Common myeloid progenitor, CD34-positive (primary cell): Measurements from ENCODE around the gene FAM151A. TPM values are rescaled to one million over a fixed set of nuclear protein-coding genes. Genes with fewer than 3 reads are reported as not detected.

Experiments
- CTCF ChIA-PET: fragments of 350-600 bp; sonication (Branson Sonifier 250); formaldehyde crosslinking; loops from one replicate; lab custom pipeline; 2021; ENCODE audit warnings: antibody characterized with exemption; lab: Charles Lee
- POLR2A ChIA-PET: fragments of 350-600 bp; sonication (Branson Sonifier 250); formaldehyde crosslinking; loops from one replicate; lab custom pipeline; 2021; ENCODE audit warnings: antibody characterized with exemption; lab: Charles Lee
- DNase-seq, 3 donors: peaks; one replicate each; pipeline versions ENCODE4 v3.0.0 to v3.0.0-alpha.2; 2013
- H3K27ac ChIP-seq, 2 experiments: 1 replicate in 1 of 2; 2 replicates in 1 of 2; pipeline ENCODE4 v1.7.0; 2013; ENCODE audit warnings: inconsistent platforms in 2 of 2, low read length in 2 of 2, mild to moderate bottlenecking in 2 of 2, low read depth in 1 of 2, moderate library complexity in 1 of 2; ENCODE audit not compliant: severe bottlenecking in 2 of 2, insufficient read depth in 1 of 2, poor library complexity in 1 of 2
- H3K27me3 ChIP-seq, 5 experiments: replicated peaks in 2 of 5; 1 replicate in 3 of 5; 2 replicates in 2 of 5; pipeline versions ENCODE4 v1.6.1 to v1.7.0; 2013; ENCODE audit warnings: low read length in 4 of 5, mild to moderate bottlenecking in 2 of 5, moderate library complexity in 2 of 5, inconsistent platforms in 1 of 5; ENCODE audit not compliant: insufficient read depth in 5 of 5, control insufficient read depth in 4 of 5
- H3K36me3 ChIP-seq, 4 experiments: 1 replicate in 2 of 4; 2 replicates in 2 of 4; pipeline versions ENCODE4 v1.6.1 to v1.7.0; 2013; ENCODE audit warnings: low read length in 3 of 4, control low read depth in 1 of 4, mild to moderate bottlenecking in 1 of 4; ENCODE audit not compliant: control insufficient read depth in 4 of 4, insufficient read depth in 4 of 4
- H3K4me1 ChIP-seq, 4 experiments: 1 replicate in 3 of 4; 2 replicates in 1 of 4; pipeline versions ENCODE4 v1.6.1 to v1.7.1; 2013; ENCODE audit warnings: low read length in 3 of 4, mild to moderate bottlenecking in 3 of 4, control low read depth in 1 of 4, inconsistent platforms in 1 of 4, moderate library complexity in 1 of 4; ENCODE audit not compliant: control insufficient read depth in 4 of 4, insufficient read depth in 4 of 4; ENCODE audit errors: control extremely low read depth in 1 of 4
- H3K4me3 ChIP-seq, 7 experiments: 1 replicate in 4 of 7; 2 replicates in 3 of 7; pipeline versions ENCODE4 v1.5.1 to v1.7.0; 2013; ENCODE audit warnings: mild to moderate bottlenecking in 7 of 7, low read length in 6 of 7, moderate library complexity in 6 of 7, inconsistent platforms in 2 of 7, low read depth in 2 of 7, control low read depth in 1 of 7; ENCODE audit not compliant: insufficient read depth in 4 of 7, control insufficient read depth in 1 of 7; ENCODE audit errors: extremely low read depth in 1 of 7
- H3K9me3 ChIP-seq, 5 experiments: 1 replicate in 4 of 5; 2 replicates in 1 of 5; pipeline versions ENCODE4 v1.6.1 to v1.7.1; 2013; ENCODE audit warnings: low read length in 4 of 5, mild to moderate bottlenecking in 2 of 5, inconsistent platforms in 1 of 5, low read depth in 1 of 5, moderate library complexity in 1 of 5; ENCODE audit not compliant: control insufficient read depth in 4 of 5, insufficient read depth in 2 of 5; ENCODE audit errors: control extremely low read depth in 1 of 5
- WGBS: methylation state at CpG from one replicate; pipeline ENCODE4 v1.1.5; 2013; ENCODE audit not compliant: insufficient coverage; 5-methylcytosine and 5-hydroxymethylcytosine counted together
- polyA plus RNA-seq: library from polyadenylated mRNA; unstranded; fragments of 120-200 nt; gene quantifications from one replicate; pipeline ENCODE4 v1.2.1, GENCODE V29; 2013

FAM151A gene
- not detected for polyA plus RNA-seq

DNA sequence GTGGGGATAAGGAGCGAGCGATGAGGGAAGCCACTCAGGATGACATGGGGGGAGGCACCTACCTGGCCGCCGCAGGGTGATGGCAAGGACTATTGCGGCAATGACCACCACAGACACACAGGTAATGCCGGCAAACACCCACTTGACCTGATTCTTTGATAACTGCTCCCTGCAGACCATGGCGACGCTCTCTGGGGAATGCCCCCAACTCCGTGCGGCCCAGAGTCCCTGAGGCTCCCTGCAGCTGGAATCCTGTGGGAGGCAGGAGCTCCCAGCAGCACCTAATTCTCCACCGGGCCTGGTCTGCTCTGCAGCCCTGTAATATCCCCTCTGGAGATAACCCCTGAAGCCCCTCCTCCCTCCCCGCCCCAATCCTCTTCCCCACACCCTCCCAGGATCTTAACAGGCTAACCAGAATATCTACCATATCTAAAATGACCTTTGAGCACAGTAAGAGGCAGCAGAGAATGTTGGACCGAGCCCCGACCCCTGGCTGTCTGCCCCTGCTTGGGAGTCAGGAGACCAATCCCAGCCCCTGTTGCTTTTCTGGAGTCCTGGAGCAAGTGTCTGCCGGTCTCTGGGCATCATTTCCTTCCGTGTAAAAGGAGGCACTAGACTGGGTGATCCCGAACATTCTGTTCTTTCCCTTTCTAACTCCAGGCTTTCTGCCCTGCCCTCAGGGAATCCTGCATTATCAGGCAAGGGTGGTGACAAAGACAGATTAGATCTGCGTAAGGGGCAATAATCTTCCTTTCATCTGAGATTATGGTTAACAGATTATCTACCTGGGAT, at the start of gene FAM151A:
Gene FAM151A (minus strand): TSS at position 310 of the 792 bp plus-strand sequence. CDS start 130 bp downstream, at position 180.
- ChIA-PET POLR2A (no interaction called here), CTCF (no interaction called here)
- H3K36me3 ChIP-seq = no peaks in the 10 kb centered on the region
- H3K4me3 ChIP-seq = no peak within 1 kb of the TSS
- no peaks in the 10 kb centered on the region for H3K27me3 ChIP-seq
- no peak within 1 kb of the TSS for H3K27ac ChIP-seq
- H3K9me3 ChIP-seq = no peaks in the 10 kb centered on the region
- peaks cover 0 to 5% (median under 1%) of the 10 kb centered on the region in 4 experiments for H3K4me1 ChIP-seq
- no peak for DNase-seq
- 99% methylated on average over 15 of the region's 18 CpGs for WGBS

DNA sequence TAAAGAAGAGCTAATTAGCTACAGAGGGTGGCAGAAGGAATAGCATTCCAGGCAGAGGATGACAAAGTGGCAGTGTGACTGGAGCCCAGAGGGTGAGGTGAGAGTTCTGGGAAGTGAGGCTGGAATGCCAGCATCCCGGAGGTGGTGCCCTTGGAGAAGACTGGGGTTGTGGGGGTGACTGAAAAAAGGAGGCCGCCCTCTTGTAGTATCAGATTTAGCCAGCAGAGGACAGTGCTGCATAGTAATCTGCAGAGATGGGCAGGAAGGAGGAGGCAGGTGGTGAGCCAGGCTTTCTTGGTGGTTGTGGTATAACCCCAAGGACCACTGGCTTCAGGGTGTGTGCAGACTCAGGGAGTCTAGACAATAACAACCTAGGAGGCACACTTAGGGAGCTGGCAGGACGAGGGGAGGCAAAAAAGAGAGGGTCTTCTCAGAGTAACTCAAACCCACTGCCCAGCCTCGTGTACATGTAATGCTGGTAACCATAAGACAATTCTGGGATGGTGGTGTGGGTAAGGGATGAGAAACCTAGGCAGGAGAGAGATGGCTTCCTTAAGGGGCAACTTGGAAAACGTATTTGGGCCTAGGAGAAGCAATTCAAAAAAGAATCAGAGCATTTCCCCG, 48.8 kb upstream of the FAM151A start:
- Histone ChIP-seq H3K4me1 (no peaks in the 10 kb centered on the region), H3K36me3 (peaks cover 0 to 11% (median 0%) of the 10 kb centered on the region in 4 experiments), H3K4me3 (no peak overlapping the region), H3K9me3 (peaks cover 0 to 9% (median 3%) of the 10 kb centered on the region in 5 experiments), H3K27ac (no peak overlapping the region), H3K27me3 (no peaks in the 10 kb centered on the region)
- DNase-seq = peak; percentile 19 to 40 (median 37)
- CTCF ChIA-PET = no interaction called here
- POLR2A ChIA-PET = no interaction called here
- WGBS = 96% methylated on average over 3 of the region's 6 CpGs

DNA sequence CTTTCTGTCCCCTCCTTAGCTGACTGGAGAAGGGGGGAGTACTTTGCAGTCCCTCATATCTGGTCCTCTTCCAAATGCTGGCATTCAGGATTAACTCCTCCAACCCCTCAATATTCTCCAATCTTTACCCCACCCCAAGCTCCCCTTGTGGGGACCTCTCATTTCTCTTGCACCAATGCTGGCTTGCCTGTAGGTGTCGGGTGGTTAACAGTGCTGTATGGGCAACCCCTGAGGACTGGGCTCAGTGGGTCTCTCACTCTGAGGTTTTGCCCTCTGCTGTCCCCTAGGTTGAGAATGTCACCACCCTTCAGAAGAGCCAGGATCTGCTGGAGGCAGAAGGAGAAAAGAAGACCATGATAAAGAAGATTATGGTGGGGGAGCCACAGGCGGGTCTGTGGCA, 45.2 kb upstream of the FAM151A start:
- ChIA-PET POLR2A (no interaction called here), CTCF (no interaction called here)
- WGBS = 100% methylated on average over 1 of the region's 2 CpGs
- Histone ChIP-seq H3K4me3 (no peak overlapping the region), H3K4me1 (no peaks in the 10 kb centered on the region), H3K27me3 (no peaks in the 10 kb centered on the region), H3K36me3 (peaks cover 0 to 4% (median 0%) of the 10 kb centered on the region in 4 experiments), H3K27ac (no peak overlapping the region), H3K9me3 (peaks cover 0 to 2% (median under 1%) of the 10 kb centered on the region in 5 experiments)
- DNase-seq = no peak

DNA sequence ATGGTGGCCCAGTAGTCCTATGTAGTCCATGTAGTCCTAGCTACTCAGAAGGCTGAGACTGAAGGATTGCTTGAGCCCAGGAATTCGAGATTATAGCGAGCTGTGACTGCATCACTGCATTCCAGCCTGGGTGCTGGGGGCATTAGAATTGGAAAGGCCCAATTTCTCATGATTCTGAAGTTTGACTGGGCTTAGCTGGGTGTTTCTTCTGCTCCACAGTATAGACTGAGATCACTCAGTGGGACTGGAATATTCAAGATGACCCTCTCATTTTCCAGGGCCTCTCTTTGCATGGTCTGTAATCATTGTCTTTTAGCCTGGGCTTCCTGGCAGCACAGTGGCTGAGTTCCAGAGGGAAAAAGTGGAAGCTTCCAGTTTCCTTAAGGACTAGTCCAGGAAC, 44.5 kb upstream of the FAM151A start:
- Histone ChIP-seq H3K36me3 (peaks cover 0 to 3% (median 0%) of the 10 kb centered on the region in 4 experiments), H3K27me3 (no peaks in the 10 kb centered on the region), H3K27ac (no peak overlapping the region), H3K4me1 (no peaks in the 10 kb centered on the region), H3K4me3 (no peak overlapping the region), H3K9me3 (no peaks in the 10 kb centered on the region)
- no peak for DNase-seq
- 100% methylated on average over 2 of the region's 2 CpGs for WGBS
- ChIA-PET CTCF (interaction anchor here (0.8 kb wide), 1 partner anchor 15 kb away, joined by 3 read pairs; no protein-coding TSS in a partner anchor), POLR2A (no interaction called here)

DNA sequence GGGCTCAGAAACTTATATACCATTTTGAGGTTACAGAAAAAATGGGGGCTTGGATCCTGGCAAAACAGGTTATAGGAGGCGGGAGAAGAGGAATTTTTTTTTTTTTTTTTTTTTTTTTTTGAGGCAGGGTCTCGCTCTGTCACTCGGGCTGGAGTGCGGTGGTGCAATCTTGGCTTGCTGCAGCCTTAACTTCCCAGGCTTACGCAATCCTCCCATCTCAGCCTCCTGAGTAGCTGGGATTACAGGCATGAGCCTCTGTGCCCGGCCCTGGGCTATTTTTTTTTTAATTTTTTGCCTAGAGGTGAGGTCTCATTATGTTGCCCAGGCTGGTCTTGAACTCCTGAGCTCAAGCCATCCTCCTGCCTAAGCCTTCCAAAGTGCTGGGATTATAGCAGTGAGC, 43.0 kb upstream of the FAM151A start:
- no peaks in the 10 kb centered on the region for H3K27me3 ChIP-seq
- ChIA-PET POLR2A (no interaction called here), CTCF (interaction anchor here (1.1 kb wide), 1 partner anchor 50 kb away, joined by 3 read pairs; the partner anchor contains the start of gene TTC4)
- no peaks in the 10 kb centered on the region for H3K9me3 ChIP-seq
- DNase-seq = no peak
- no peak overlapping the region for H3K4me3 ChIP-seq
- 100% methylated on average over 2 of the region's 6 CpGs for WGBS
- no peak overlapping the region for H3K27ac ChIP-seq
- H3K36me3 ChIP-seq = peaks cover 0 to 3% (median 0%) of the 10 kb centered on the region in 4 experiments
- no peaks in the 10 kb centered on the region for H3K4me1 ChIP-seq

DNA sequence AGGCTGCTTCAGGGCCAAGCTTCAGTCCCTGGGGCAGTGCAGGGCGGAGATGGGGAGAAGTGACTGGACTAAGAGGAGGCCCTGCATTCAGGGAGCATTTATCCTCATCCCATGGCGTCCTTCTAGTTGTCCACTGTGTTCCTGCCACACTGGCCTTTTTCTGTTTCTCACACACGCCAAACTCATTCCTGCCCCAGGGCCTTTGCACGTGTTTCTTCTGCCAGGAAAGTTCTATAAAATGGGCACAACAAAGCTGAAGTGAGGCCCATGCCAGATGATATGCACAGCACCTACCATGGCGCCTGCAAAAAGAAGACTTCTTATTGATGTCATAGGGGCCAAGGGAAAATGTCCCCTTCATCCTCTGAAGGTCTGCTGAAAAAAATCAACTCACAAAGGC, 42.5 kb upstream of the FAM151A start:
- CTCF ChIA-PET = no interaction called here
- Histone ChIP-seq H3K27ac (no peak overlapping the region), H3K9me3 (no peaks in the 10 kb centered on the region), H3K4me3 (no peak overlapping the region), H3K36me3 (peaks cover 0 to 3% (median 0%) of the 10 kb centered on the region in 4 experiments), H3K27me3 (no peaks in the 10 kb centered on the region), H3K4me1 (no peaks in the 10 kb centered on the region)
- DNase-seq = no peak
- POLR2A ChIA-PET = no interaction called here
- WGBS = 97% methylated on average over 5 of the region's 5 CpGs

DNA sequence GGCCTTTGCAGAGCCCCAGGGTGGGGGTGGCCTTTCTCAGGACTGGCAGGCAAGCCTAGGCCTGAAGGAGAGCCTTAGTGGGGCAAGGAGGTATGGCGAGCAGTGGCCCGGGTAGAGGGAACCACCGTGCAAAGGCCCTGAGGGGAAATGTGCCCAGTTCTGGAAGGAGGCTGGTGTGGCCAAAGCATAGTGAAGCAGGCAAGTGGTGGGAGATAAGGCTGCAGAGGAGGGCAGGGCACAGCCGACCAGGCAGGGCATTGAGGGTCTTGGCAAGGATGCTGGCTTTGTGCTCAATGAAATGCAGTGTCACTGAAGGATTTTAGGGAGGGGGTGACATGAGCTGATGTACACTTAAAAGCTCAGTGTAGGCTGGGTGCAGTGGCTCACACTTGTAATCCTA, 41.0 kb upstream of the FAM151A start:
- no peak for DNase-seq
- Histone ChIP-seq H3K9me3 (no peaks in the 10 kb centered on the region), H3K27me3 (no peaks in the 10 kb centered on the region), H3K4me3 (no peak overlapping the region), H3K36me3 (peaks cover 0 to 3% (median 0%) of the 10 kb centered on the region in 4 experiments), H3K4me1 (no peaks in the 10 kb centered on the region), H3K27ac (no peak overlapping the region)
- ChIA-PET POLR2A (no interaction called here), CTCF (interaction anchor here (1.8 kb wide), 1 partner anchor 9 kb away, joined by 4 read pairs; no protein-coding TSS in a partner anchor)
- 94% methylated on average over 4 of the region's 4 CpGs for WGBS
